Epidermal melanocyte (primary cell): ENCODE data around the gene FZD4.
"Not testable (repeated sequence)": the region's sequence is repeated elsewhere in the genome, so short reads cannot be mapped to it uniquely, and the experiment has no call there.

ENCODE experiments used
- DNase-seq: peaks from one replicate; pipeline ENCODE4 v3.0.0; 2011; ENCODE audit warnings: low spot score; ENCODE audit not compliant: insufficient read length

Gene FZD4

DNA sequence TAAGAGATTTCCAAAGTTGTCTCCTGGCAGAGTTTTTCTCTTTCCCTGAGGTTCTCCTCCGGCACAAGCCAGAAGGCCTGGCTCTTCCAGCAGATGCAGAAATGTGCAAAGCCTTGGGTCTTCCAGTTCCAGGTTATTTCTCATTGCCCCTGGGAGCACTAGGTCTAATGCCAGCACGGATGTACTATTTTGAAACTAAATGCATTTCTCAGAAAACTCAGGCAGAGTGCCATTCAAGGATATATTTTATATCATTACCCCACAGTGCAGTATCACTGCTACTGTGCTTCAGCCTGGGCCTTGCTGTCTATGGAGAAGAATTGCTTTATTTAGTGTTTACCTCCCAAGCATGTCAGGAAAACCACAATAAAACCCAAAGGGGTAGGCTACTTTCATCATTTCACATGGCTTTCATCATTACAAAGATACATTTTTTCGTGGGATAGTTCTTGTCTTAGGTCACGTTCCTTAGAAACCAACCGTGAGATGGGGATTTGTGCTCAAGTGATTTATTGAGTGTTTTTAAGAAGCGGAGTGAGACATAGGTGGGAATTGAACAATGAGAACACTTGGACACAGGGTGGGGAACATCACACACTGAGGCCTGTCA, 22.4 kb upstream of the FZD4 start:
- DNase-seq, result no peak

DNA sequence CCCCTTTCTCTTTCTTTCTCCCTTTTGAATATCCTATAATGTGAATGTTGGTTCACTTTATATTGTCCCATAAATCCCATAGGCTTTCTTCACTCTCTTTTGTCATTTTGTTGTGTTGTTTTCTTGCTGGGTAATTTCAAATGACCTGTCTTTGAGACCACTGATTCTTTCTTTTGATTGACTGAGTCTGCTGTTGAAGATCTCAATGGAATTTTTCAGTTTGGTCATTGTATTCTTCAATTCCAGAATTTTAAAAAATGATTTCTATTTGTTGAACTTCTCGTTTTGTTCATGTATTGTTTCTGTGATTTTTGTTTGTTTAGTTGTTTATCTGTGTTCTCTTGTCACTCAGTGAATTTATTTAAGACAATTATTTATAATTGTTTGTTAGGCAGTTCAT, 17.5 kb upstream of the FZD4 start:
- DNase-seq, result no peak

DNA sequence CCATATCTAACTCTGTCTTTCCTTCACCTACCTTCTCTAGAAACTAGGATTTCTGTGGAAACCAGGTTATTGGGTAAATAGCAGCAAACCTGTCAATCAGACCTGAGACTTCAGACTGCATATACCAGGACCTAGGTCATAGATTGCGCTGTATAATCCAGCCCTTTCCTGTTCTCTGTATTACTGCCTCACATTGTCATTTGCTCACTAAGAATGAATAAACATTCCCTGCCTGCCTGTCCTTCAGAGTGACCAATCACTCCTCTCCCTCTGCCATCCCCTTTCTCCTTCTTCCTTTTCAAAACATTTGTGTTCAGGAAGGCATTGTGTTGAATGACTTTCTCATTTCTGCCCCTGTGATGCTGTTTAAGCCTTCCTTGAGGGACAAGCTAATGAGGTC, 14.1 kb upstream of the FZD4 start:
- DNase-seq, result no peak

GRCh38 chr11:86967601-86968000, 12.4 kb upstream of the FZD4 start:
- not testable (repeated sequence) for DNase-seq

DNA sequence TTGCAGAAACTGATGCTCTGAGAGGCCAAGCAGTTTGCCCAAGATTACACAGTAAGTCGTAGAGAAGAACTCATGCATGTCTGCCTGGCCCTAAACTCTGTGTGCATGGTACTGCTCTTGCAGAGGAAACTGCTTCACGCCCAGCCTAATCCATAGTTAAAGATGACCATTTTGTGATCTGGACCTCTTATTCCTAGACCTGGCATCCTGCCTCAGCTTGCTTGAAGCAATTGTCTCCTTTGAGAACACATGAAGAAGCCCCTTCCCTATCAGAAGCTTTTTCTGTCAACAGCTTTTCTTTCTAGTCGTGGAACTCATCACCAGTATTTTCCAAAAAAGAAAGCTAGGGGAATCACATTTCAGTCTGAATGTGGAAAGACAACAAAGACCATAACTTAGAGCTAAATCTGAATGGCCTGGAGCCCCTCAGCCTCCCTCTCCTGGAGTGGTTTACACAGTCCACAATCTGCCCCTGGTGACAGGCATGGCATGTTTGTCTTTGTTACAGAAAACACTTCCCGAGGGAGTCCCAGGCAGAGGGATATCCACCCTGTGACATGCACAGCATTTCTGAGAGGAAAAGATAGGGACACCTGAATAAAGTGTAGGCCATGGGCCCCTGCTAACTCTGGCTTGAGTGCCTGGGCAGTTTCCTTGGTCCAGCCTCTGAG, 2.9 kb upstream of the FZD4 start:
- DNase-seq, result no peak

DNA sequence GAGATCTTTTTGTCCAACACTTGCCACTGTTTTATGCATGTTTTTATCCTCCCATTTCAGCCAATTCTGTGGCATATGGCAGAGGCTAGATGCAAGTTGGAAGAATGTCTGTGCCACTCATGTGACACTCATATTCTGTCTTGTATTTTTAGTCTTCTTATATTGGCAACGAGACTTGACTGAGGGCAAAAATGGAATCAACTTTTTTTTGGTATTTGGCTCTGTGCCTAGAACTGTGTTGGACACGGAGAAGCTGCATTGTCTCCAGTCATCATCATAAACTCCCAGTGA, 1.7 kb upstream of the FZD4 start:
- no peak for DNase-seq

- no peak for DNase-seq
These were observed 159 bp downstream of the FZD4 start for GRCh38 chr11:86955111-86955360.

GRCh38 chr11:86954269-86955110, 705 bp downstream of the FZD4 start:
- no peak for DNase-seq

DNA sequence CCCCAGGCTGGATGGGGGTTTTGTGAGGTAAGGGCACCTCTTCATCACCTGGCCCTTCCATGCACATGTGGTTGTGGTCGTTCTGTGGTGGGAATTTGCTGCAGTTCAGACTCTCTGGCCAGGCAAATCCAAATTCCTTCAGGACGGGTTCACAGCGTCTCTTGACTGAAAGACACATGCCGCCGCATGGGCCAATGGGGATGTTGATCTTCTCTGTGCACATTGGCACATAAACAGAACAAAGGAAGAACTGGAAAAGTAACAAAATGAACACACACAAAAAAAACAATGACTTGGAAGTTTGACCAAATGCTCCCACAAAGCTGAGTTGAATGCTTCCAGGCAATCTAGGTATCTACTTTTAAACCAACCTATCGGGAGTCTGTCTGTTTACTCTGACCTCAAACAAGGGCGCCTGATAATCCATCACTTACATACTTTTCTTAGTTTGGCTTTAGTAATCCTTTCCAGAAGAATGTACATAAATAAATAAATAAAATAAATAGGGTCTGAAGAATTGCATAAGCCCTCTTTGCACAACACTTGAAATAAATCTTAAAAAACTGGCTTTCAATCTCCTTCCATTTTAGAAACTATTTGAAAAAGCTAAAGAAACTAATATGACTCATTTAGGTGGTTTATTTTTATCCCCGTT, 2.8 kb downstream of the FZD4 start:
- no peak for DNase-seq

DNA sequence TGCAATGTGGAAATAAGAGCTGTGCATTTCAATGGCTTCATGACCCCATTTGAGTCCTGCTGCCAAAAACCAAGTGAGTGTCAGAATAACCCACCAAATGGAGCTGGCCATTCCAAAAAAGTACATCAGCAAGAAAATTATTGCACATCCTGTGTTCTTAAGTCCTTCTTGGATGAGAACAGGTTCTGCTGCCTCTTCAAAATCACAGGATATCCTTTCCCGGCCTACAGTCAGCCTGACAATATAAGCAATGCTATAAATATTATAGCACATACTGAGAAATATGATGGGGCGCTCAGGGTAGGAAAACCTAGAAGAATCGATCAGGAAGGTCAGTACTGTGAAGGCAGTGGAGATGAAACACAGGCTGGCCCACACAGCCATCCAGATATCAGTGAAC, 3.5 kb downstream of the FZD4 start:
- DNase-seq, result no peak

DNA sequence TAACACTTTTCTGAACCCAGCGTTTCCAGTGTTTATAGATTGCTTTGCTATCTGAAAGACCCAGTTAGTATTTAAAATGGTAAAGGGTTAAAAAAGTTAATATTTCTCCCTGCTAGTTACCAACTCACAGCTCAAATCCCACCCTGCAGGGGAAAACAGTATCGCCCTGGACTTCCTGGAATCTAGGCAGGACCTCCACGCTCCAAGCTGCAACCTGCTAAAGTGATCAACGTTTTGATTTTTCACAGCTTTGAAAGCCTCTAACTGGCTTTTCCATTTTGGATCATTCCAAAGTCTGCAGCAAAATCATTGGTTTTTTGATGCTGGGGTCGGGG, 4.6 kb downstream of the FZD4 start:
- no peak for DNase-seq

- DNase-seq, result no peak
These were observed 5.1 kb downstream of the FZD4 start for GRCh38 chr11:86949995-86950660.

DNA sequence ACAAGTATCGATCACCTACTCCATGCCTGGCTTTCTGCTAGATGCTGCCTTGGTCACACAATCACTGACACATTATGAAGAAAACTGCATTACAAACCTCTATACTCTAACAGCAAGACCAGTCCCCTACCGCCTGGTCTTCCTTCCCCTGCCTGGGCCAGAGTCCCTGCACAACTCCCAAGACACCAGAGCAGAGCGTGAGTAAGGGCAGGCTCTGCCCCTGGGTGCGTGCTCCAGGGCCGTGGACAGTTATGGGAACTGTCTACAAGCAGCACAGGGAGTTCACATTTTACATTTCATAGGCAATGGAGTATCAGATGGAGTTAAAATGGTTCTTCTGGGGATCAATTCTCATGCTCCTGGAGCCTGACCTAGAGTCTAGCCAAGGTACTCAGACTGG, 6.5 kb downstream of the FZD4 start:
- no peak for DNase-seq

GRCh38 chr11:86947541-86947940, 7.7 kb downstream of the FZD4 start:
- DNase-seq, result no peak

GRCh38 chr11:86943505-86943904, 11.7 kb downstream of the FZD4 start:
- DNase-seq, result not testable (repeated sequence)

- no peak for DNase-seq
These were observed 13.2 kb downstream of the FZD4 start for GRCh38 chr11:86941871-86942599.

- DNase-seq, result no peak
These were observed 13.9 kb downstream of the FZD4 start for GRCh38 chr11:86941077-86941870.

GRCh38 chr11:86940122-86940777, 14.9 kb downstream of the FZD4 start:
- no peak for DNase-seq

DNA sequence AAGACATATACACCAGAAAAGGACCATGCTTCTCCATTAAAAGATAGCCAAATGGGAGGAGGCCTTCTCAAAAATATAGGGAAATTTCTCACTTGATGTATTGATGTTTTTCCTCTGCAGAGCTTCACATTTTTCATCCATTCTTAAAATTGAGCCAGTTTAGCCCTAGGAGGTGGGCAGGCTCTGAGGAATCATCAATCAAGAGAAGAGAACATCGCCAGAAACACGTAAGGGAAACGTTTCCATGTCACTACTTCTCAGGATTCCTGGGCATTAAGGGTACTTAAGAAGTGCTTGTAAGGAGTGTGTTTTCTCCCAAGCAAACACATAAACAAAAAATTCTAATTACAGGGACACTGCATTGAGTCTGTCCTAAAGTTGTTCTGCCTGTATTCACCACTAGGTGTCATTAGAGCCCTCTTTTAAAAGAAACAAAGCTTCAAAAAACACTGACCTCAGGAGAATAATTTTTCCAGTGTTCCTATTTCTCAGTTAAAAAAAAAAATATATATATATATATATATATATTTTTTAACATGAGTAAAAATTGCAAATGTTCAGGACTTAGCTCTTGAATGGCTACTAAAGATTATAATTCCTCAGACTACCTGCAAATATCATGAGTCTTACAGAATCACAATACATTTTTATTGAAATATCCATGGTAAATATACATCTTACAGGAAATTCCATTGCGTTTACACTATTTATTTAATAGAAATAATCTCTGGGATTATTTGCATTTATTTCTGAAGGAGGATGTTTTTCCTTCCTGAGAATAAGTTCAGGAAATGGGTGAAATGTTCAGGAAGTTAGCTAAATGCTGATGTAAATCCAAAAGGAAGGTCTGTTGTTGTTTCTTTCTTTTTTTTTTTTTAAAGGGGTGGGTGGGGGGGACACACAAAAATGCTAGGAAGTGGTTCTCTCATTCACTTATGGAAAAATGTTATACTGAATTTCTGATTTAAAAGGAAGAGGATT, 16.0 kb downstream of the FZD4 start:
- no peak for DNase-seq
